Activated CD4-positive, alpha-beta T cell treated with anti-CD3 and anti-CD28 coated beads, Interleukin-2, amount 10 ng/mL, durations not matched to agents 7 days and 5 days (primary cell): ENCODE results near the gene SYTL2. TPM values are rescaled to one million over a fixed set of nuclear protein-coding genes. Genes with fewer than 3 reads are reported as not detected.

ENCODE experiments used
- CTCF ChIA-PET: fragments of 350-600 bp; sonication (Branson Sonifier 250); formaldehyde crosslinking; loops from one replicate; lab custom pipeline; 2021; ENCODE audit warnings: antibody characterized with exemption; lab: Charles Lee
- POLR2A ChIA-PET: fragments of 350-600 bp; sonication (Branson Sonifier 250); formaldehyde crosslinking; loops from one replicate; lab custom pipeline; 2021; ENCODE audit warnings: antibody characterized with exemption; lab: Charles Lee
- DNase-seq: peaks from one replicate; pipeline ENCODE4 v3.0.0-alpha.2; 2020
- H3K27ac Mint-ChIP-seq: one replicate; pipeline ENCODE4 v1.8.0; 2021; ENCODE audit warnings: mild to moderate bottlenecking, moderate library complexity, mixed read lengths
- H3K27me3 Mint-ChIP-seq: one replicate; pipeline ENCODE4 v1.8.0; 2021; ENCODE audit warnings: mixed read lengths
- H3K36me3 Mint-ChIP-seq: one replicate; pipeline ENCODE4 v1.8.0; 2021; ENCODE audit warnings: low read depth, mixed read lengths
- H3K4me1 Mint-ChIP-seq: one replicate; pipeline ENCODE4 v1.8.0; 2021; ENCODE audit warnings: mixed read lengths
- H3K4me3 Mint-ChIP-seq: one replicate; pipeline ENCODE4 v1.8.0; 2021; ENCODE audit warnings: mild to moderate bottlenecking, moderate library complexity, mixed read lengths
- H3K9me3 Mint-ChIP-seq: one replicate; pipeline ENCODE4 v1.8.0; 2021; ENCODE audit warnings: mixed read lengths
- total RNA-seq, 2 experiments: library from RNA; stranded (reverse); gene quantifications; one replicate each; pipeline ENCODE4 v1.2.3, GENCODE V29; 2021

SYTL2 gene
- total RNA-seq, 2 experiments from 2014 or later = 43.5 to 45.6 TPM

GRCh38 chr11:85806016-85806415, 4.9 kb downstream of the SYTL2 start:
- Mint-ChIP-seq H3K27me3 (no peaks in the 10 kb centered on the region), H3K4me3 (no peak overlapping the region), H3K27ac (no peak overlapping the region), H3K9me3 (peaks cover 6% of the 10 kb centered on the region), H3K36me3 (peaks cover 21% of the 10 kb centered on the region), H3K4me1 (peaks cover 29% of the 10 kb centered on the region)
- no peak for DNase-seq
- ChIA-PET CTCF (no interaction called here), POLR2A (interaction anchor here (0.6 kb wide), 1 partner anchor 106 kb away, joined by 4 read pairs; no protein-coding TSS in a partner anchor)

GRCh38 chr11:85805387-85805786, 5.6 kb downstream of the SYTL2 start:
- H3K27ac Mint-ChIP-seq = no peak overlapping the region
- H3K27me3 Mint-ChIP-seq = no peaks in the 10 kb centered on the region
- peaks cover 12% of the 10 kb centered on the region for H3K9me3 Mint-ChIP-seq
- no peak overlapping the region for H3K4me3 Mint-ChIP-seq
- no peak for DNase-seq
- peaks cover 27% of the 10 kb centered on the region for H3K36me3 Mint-ChIP-seq
- peaks cover 33% of the 10 kb centered on the region for H3K4me1 Mint-ChIP-seq
- CTCF ChIA-PET = interaction anchor here (0.6 to 1.3 kb wide), 2 partner anchors 16 to 680 kb away, joined by 3 to 6 read pairs; no protein-coding TSS in a partner anchor
- POLR2A ChIA-PET = interaction anchor here (0.6 kb wide), 1 partner anchor 105 kb away, joined by 4 read pairs; no protein-coding TSS in a partner anchor

GRCh38 chr11:85803920-85804319, 7.0 kb downstream of the SYTL2 start:
- H3K27me3 Mint-ChIP-seq = no peaks in the 10 kb centered on the region
- no peak overlapping the region for H3K27ac Mint-ChIP-seq
- DNase-seq = no peak
- no peak overlapping the region for H3K4me3 Mint-ChIP-seq
- peaks cover 30% of the 10 kb centered on the region for H3K36me3 Mint-ChIP-seq
- ChIA-PET POLR2A (no interaction called here), CTCF (interaction anchor here (1.3 kb wide), 1 partner anchor 18 kb away, joined by 3 read pairs; no protein-coding TSS in a partner anchor)
- peaks cover 26% of the 10 kb centered on the region for H3K4me1 Mint-ChIP-seq
- H3K9me3 Mint-ChIP-seq = peaks cover 13% of the 10 kb centered on the region

GRCh38 chr11:85803303-85803702, 7.6 kb downstream of the SYTL2 start:
- ChIA-PET POLR2A (no interaction called here), CTCF (interaction anchor here (1.6 kb wide), 1 partner anchor 28 kb away, joined by 3 read pairs; no protein-coding TSS in a partner anchor)
- H3K9me3 Mint-ChIP-seq = peaks cover 13% of the 10 kb centered on the region
- no peak overlapping the region for H3K4me3 Mint-ChIP-seq
- H3K27ac Mint-ChIP-seq = no peak overlapping the region
- peaks cover 23% of the 10 kb centered on the region for H3K4me1 Mint-ChIP-seq
- H3K27me3 Mint-ChIP-seq = no peaks in the 10 kb centered on the region
- H3K36me3 Mint-ChIP-seq = peaks cover 33% of the 10 kb centered on the region
- DNase-seq = no peak

- no peak for DNase-seq
- peaks cover 18% of the 10 kb centered on the region for H3K4me1 Mint-ChIP-seq
- POLR2A ChIA-PET = no interaction called here
- H3K9me3 Mint-ChIP-seq = peaks cover 13% of the 10 kb centered on the region
- no peak overlapping the region for H3K4me3 Mint-ChIP-seq
- H3K36me3 Mint-ChIP-seq = peaks cover 36% of the 10 kb centered on the region
- H3K27me3 Mint-ChIP-seq = no peaks in the 10 kb centered on the region
- no peak overlapping the region for H3K27ac Mint-ChIP-seq
- CTCF ChIA-PET = interaction anchor here (1.6 kb wide), 1 partner anchor 26 kb away, joined by 3 read pairs; no protein-coding TSS in a partner anchor
Measured at GRCh38 chr11:85801527-85801926, 9.4 kb downstream of the SYTL2 start.

GRCh38 chr11:85800595-85801342, 10.2 kb downstream of the SYTL2 start:
- Mint-ChIP-seq H3K4me1 (peaks cover 18% of the 10 kb centered on the region), H3K27ac (no peak overlapping the region), H3K27me3 (no peaks in the 10 kb centered on the region), H3K9me3 (peaks cover 13% of the 10 kb centered on the region), H3K36me3 (peaks cover 36% of the 10 kb centered on the region), H3K4me3 (no peak overlapping the region)
- CTCF ChIA-PET = no interaction called here
- no peak for DNase-seq
- POLR2A ChIA-PET = no interaction called here

GRCh38 chr11:85799142-85799541, 11.8 kb downstream of the SYTL2 start:
- peaks cover 33% of the 10 kb centered on the region for H3K36me3 Mint-ChIP-seq
- no peak for DNase-seq
- H3K9me3 Mint-ChIP-seq = peaks cover 13% of the 10 kb centered on the region
- ChIA-PET CTCF (interaction anchor here (0.8 to 2.3 kb wide), 2 partner anchors 11 to 135 kb away, joined by 3 to 9 read pairs; partner anchors contain the start of gene CREBZF), POLR2A (no interaction called here)
- H3K27me3 Mint-ChIP-seq = no peaks in the 10 kb centered on the region
- peaks cover 24% of the 10 kb centered on the region for H3K4me1 Mint-ChIP-seq
- no peak overlapping the region for H3K27ac Mint-ChIP-seq
- no peak overlapping the region for H3K4me3 Mint-ChIP-seq

DNA sequence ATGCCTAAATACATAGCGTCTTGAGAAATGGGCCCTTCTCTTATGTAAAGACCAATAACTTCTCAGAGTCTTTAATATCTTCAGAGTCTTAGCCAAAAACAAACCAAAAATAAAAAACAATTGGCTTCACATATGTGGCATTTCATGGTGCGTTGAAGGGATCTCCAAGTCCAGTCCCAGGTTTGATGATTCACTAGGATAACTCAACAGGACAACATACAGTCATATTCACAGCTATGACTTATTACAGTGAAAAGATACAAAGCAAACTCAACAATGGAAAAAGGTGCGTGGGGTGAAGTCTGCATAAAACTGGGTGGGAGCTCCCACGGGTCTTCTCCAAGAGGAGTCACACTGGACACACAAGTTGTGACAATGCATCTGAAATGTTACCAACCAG, 12.6 kb downstream of the SYTL2 start:
- peaks cover 28% of the 10 kb centered on the region for H3K4me1 Mint-ChIP-seq
- ChIA-PET POLR2A (interaction anchor here (0.6 kb wide), 1 partner anchor 27 kb away, joined by 3 read pairs; no protein-coding TSS in a partner anchor), CTCF (interaction anchor here (0.9 to 2.3 kb wide), 3 partner anchors 11 to 52 kb away, joined by 3 to 9 read pairs (median 3); no protein-coding TSS in a partner anchor)
- H3K9me3 Mint-ChIP-seq = peaks cover 13% of the 10 kb centered on the region
- H3K27me3 Mint-ChIP-seq = no peaks in the 10 kb centered on the region
- peaks cover 29% of the 10 kb centered on the region for H3K36me3 Mint-ChIP-seq
- no peak for DNase-seq
- no peak overlapping the region for H3K4me3 Mint-ChIP-seq
- H3K27ac Mint-ChIP-seq = no peak overlapping the region

- Mint-ChIP-seq H3K9me3 (peaks cover 6% of the 10 kb centered on the region), H3K27ac (no peak overlapping the region), H3K27me3 (no peaks in the 10 kb centered on the region), H3K4me1 (peaks cover 21% of the 10 kb centered on the region), H3K4me3 (no peak overlapping the region), H3K36me3 (peaks cover 18% of the 10 kb centered on the region)
- ChIA-PET POLR2A (no interaction called here), CTCF (interaction anchor here (0.9 to 1.1 kb wide), 4 partner anchors 20 to 85 kb away, joined by 3 read pairs; no protein-coding TSS in a partner anchor)
- DNase-seq = no peak
Measured at GRCh38 chr11:85795712-85796487, 15.0 kb downstream of the SYTL2 start.

DNA sequence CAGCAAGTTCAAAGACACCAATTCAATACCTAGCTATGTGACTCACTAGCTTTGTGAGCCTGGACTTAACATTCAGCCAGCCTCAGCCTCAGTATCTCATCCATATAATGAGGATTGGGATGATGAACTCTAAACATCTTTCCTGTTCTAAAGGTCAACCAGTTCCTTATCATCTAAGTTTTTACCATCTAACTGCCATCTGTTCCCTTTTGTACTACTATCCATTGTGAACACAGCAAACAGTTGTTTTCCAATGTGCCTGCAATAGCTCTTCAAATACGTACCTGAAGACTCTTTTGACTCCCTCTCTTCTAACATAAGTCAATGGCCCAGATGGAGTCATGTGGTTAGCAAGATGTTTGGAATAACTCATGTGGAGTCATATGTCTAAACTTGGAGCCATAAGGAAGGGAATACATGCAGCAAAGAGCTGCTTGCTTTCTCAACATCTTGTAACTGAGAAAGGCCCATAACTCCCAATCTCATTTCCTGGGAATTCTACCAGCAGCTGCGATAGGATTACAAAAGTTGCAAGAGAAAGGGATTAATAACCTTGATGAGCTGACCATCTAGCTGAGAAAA, 19.4 kb downstream of the SYTL2 start:
- ChIA-PET POLR2A (no interaction called here), CTCF (interaction anchor here (0.6 to 1.5 kb wide), 2 partner anchors 50 to 215 kb away, joined by 3 to 4 read pairs; no protein-coding TSS in a partner anchor)
- Mint-ChIP-seq H3K9me3 (no peaks in the 10 kb centered on the region), H3K4me1 (peaks cover 31% of the 10 kb centered on the region), H3K4me3 (no peak overlapping the region), H3K27me3 (no peaks in the 10 kb centered on the region), H3K36me3 (peaks cover 14% of the 10 kb centered on the region), H3K27ac (peak overlapping the region; percentile 6)
- no peak for DNase-seq

DNA sequence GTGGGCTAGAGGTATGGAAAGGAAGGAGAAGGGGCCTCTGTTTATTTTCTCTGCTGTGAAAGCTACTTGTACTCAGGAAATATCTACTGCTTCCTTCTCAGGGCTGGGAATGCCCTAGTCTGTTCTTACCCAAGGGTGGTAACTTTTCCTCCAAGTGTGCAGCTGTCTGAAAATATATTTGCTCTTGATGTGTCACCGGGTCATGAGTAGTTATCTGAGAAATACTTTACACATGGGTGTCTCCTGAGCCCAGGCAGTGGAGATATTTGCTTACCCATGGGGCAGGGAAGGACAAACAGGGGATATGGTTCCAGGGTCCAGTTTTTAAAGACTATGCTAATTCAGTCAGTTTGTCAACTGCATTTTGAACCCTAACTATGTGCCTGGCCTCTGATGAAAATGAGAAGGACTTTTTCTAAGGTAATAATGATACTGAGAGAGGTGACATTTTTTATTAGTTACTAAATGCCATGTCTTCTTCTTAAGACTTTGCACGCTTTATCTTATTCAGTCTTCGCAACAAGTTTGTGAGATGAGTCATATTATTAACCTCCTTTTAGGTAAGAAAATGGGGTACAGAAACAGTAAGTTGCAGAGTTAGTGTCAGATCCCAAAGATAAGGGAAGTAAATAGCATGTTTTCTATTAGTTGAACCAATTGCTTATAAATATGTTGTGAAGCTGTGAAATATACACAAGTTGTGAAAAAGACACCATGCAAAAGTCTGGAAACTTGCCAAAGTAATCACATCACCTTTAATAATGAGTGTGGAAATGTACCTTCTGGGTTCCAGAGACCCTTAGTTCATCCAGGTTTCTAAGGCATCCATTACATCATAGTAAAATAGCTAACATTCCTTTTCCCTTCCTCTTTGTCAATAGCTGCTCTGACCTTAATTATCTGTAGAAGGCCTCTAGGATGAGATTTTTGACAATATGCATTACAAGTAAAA, 22.9 kb downstream of the SYTL2 start:
- peaks cover 7% of the 10 kb centered on the region for H3K9me3 Mint-ChIP-seq
- no peak overlapping the region for H3K4me3 Mint-ChIP-seq
- peaks cover 46% of the 10 kb centered on the region for H3K4me1 Mint-ChIP-seq
- DNase-seq = no peak
- H3K27ac Mint-ChIP-seq = peak overlapping the region; percentile 80
- ChIA-PET POLR2A (no interaction called here), CTCF (interaction anchor here (0.7 to 2.1 kb wide), 6 partner anchors 9 to 386 kb away, joined by 3 to 5 read pairs (median 4); no protein-coding TSS in a partner anchor)
- H3K27me3 Mint-ChIP-seq = no peaks in the 10 kb centered on the region
- peaks cover 27% of the 10 kb centered on the region for H3K36me3 Mint-ChIP-seq
